Fibroblast of the aortic adventitia (primary cell): ENCODE results near the gene CIC. TPM values are rescaled to one million over a fixed set of nuclear protein-coding genes. Genes with fewer than 3 reads are reported as not detected.
A peak's percentile ranks its signal among the peaks of the same experiment; 100 is the strongest.

Source experiments
- DNase-seq: peaks from one replicate; pipeline ENCODE4 v3.0.0-alpha.2; 2010; ENCODE audit warnings: low read depth
- H3K4me3 ChIP-seq: 2 replicates; pipeline ENCODE4 v1.5.1; 2011; ENCODE audit warnings: low read depth, mild to moderate bottlenecking, control low read depth, low read length, moderate library complexity
- total RNA-seq: library from RNA; depleted of rRNA; stranded (reverse); fragments of >200 nt; gene quantifications from 2 replicates; pipeline ENCODE4 v1.2.3, GENCODE V29; 2012; ENCODE audit warnings: low replicate concordance
- TF ChIP-seq, protein P1 (sequence below): IDR thresholded peaks from 2 replicates; pipeline ENCODE4 v1.5.1; 2011; ENCODE audit warnings: mild to moderate bottlenecking, low read length, control low read depth, inconsistent platforms; ENCODE audit not compliant: insufficient read depth

CIC gene
- total RNA-seq, 1 donor, result 35.3 TPM

DNA sequence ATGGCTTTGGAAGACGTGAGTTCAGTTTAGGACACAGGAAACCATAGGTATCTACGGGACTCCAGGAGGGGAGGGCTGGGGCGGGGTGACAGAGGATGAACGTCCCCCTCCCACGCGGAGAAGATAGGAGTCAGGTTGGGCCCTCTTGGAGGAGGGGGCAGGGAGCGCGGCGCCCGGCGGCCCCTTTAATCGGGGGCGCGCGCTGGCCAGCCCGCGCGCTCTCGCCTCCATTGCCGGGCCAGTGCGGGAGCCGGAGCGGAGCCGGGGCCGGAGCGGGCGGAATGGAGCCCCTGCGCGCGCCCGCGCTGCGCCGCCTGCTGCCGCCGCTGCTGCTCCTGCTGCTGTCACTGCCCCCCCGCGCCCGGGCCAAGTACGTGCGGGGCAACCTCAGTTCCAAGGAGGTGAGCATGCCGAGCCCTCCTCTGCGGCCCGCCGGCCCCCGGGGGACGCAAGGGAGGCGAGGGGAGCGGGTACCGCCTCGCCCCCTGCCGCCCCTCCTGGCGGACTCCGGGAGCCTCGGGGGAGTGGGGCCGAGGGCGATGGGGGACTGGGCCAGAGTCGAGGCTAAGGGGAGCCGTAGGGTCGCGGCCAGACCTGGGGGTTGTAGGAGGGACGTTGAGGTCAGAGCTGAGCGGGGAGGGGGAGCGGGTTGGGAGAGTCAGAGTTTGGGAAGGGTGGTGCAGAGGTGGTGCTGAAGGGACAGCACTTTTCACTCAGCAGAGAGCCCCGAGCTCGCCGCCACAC is 44.2 kb downstream of the CIC start, which contains the start of gene TMEM145:
Gene TMEM145 (plus strand): TSS at position 214 of the 744 bp plus-strand sequence. CDS start 68 bp downstream, at position 282.
- DNase-seq, result peak; percentile 45
- TF ChIP-seq, protein P1, sequence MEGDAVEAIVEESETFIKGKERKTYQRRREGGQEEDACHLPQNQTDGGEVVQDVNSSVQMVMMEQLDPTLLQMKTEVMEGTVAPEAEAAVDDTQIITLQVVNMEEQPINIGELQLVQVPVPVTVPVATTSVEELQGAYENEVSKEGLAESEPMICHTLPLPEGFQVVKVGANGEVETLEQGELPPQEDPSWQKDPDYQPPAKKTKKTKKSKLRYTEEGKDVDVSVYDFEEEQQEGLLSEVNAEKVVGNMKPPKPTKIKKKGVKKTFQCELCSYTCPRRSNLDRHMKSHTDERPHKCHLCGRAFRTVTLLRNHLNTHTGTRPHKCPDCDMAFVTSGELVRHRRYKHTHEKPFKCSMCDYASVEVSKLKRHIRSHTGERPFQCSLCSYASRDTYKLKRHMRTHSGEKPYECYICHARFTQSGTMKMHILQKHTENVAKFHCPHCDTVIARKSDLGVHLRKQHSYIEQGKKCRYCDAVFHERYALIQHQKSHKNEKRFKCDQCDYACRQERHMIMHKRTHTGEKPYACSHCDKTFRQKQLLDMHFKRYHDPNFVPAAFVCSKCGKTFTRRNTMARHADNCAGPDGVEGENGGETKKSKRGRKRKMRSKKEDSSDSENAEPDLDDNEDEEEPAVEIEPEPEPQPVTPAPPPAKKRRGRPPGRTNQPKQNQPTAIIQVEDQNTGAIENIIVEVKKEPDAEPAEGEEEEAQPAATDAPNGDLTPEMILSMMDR, result no peak
- peak within 1 kb of the TSS; percentile 56 for H3K4me3 ChIP-seq

DNA sequence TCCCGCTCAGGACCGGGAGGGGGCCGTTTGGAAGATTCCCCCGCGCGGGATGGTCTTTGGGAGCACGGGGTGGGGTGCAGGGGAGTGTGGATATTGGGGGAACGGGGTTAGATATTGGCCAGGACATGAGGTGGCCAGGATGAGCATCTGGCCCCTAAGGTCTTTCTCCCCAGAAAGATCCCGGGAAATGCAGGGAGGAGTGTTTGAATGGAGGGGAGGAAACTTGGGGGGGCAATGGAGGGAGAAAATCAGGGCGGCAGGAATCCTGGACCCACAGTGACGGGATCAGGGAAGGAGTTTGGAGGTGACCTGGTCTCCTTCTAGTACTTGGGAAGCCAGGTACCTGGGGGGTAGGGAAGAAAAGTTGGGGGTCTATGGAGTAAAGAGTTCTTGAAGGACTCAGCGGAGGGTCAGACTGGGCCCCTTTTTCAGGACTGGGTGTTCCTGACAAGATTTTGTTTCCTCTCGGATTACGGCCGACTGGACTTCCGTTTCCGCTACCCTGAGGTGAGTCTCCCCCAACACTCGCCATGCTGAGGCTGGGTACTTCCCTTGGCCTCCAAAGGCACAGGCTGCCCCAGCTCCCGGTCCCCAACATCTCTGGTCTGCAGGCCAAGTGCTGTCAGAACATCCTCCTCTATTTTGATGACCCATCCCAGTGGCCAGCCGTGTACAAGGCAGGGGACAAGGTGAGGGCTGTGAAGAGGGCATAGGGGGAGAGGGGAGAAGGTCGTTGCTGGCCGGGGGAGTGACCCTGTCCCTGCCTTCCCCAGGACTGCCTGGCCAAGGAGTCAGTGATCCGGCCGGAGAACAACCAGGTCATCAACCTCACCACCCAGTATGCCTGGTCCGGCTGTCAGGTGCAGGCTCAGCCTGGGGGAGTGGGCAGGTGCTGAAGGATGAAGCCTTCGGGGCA is 45.0 kb downstream of the CIC start:
- TF ChIP-seq, protein P1, result peak; percentile 31
- DNase-seq, result no peak
- no peak overlapping the region for H3K4me3 ChIP-seq

DNA sequence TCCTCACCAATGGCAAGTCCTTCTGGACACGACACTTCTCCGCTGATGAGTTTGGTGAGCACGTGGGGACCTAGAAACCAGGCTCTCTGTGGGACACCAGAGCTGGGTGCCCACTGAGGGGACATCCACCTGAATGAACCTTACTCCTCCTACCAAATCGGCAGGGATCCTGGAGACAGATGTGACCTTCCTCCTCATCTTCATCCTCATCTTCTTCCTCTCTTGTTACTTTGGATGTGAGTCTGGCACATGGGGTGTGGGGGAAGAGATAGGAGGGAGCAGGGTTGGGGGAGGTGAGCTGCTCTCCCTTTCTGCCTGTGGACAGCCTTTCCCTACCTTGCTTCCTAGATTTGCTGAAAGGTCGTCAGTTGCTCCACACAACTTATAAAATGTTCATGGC is 46.0 kb downstream of the CIC start:
- DNase-seq, result no peak
- H3K4me3 ChIP-seq, result no peak overlapping the region
- TF ChIP-seq, protein P1, result no peak

DNA sequence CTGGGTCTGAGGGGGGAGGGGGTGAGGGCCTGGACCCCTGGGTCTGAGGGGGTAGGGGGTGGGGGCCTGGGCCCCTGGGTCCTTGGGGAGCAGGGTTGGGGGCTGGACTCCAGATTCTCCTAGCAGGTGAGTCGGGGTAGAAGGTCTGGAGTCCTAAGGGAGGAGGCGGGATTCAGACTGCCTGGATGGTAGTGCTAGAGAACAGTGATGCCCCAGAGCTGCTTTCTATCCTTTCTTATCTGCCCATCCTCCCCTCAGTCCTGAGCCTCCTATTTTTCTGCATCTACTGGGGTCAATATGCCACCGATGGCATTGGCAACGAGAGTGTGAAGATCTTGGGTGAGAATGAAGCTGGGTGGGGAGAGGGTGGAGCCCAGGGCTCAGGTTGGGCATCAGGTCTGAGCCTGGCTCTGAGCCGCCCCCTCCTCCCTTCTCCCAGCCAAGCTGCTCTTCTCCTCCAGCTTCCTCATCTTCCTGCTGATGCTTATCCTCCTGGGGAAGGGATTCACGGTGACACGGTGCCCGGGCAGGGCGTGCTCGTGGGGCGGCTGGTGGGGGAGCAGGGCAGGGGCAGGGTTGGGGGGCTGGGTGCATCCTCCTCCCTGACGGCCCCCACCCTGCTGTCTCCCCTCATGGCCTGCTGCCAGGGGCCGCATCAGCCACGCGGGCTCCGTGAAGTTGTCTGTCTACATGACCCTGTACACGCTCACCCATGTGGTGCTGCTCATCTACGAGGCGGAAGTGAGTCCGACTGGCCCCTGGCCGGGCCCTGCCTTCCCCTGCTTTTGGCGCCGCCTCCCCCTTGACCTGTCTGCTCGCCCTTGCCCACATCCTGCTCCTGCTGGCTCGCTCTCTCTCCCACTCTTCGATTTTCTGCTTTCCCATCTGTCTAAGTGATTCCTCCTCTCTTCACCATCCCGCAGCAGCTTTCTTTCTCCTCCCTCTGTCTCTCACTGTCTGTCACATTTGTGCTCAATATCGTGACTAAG is 47.5 kb downstream of the CIC start:
- H3K4me3 ChIP-seq, result no peak overlapping the region
- no peak for DNase-seq
- TF ChIP-seq, protein P1, result no peak

DNA sequence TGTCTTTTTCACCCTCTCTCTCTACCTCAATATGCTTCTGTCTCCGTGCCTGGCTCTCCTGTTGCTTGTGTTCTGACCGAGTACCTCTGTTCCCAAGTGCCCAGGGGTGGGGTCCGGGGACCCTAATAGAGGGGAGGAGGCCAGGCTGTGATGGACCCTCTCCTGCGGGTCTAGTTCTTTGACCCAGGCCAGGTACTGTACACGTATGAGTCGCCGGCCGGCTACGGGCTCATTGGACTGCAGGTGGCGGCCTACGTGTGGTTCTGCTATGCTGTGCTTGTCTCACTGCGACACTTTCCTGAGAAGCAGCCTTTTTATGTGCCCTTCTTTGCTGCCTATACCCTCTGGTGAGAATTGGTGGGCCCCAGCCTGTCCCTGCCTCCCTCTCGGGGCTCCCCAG is 48.5 kb downstream of the CIC start:
- no peak for DNase-seq
- H3K4me3 ChIP-seq, result no peak overlapping the region
- TF ChIP-seq, protein P1, result no peak

DNA sequence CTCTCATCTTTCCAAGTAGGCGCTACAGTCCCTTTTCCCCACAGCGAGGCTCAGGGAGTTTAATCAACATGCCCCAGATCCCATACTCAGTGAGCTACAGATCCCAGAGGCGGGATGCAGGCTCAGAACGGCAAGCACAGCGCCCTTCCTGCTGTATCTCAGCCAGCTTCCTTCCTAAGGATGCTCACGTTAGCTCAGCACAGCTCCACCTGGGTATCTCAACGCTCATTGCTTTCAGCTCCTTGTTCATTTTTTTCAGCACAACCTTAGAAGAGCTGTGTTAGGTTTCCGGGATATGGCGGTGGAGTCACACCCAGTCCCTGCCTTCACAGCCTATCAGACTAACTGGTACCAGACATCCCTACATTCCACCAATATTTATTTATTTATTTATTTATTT is 53.3 kb downstream of the CIC start:
- no peak overlapping the region for H3K4me3 ChIP-seq
- TF ChIP-seq, protein P1, result no peak
- DNase-seq, result no peak
